ENCODE results near the gene PRPF40A.
"Not testable (repeated sequence)": the region's sequence is repeated elsewhere in the genome, so short reads cannot be mapped to it uniquely, and the experiment has no call there.

The PRPF40A gene

GRCh38 chr2:152738438-152738837 is 21.2 kb upstream of the PRPF40A start (continued):
- TF ChIP-seq ZNF404 (tag by site-specific recombination; IDR thresholded peaks at IDR 0.05) (no peak), ZNF341 (tag by site-specific recombination; IDR thresholded peaks at IDR 0.05; ENCODE audit: low read depth) (no peak), ZNF18 (tag by site-specific recombination; IDR thresholded peaks at IDR 0.05) (no peak)

GRCh38 chr2:152737509-152737908 is 20.2 kb upstream of the PRPF40A start:
- H3K4me3 ChIP-seq (ENCODE audit: low read depth, low read length); H3K4me1 ChIP-seq (ENCODE audit: control insufficient read depth, insufficient read depth, low read length); H3K27ac ChIP-seq (ENCODE audit: extremely low read depth, low read depth, low read length); H3K9me3 ChIP-seq (ENCODE audit: control insufficient read depth, insufficient read depth, low read depth, low read length); POLR2A ChIA-PET: not testable (repeated sequence)
- CTCF ChIA-PET = interaction anchor here (1.4 kb wide), 1 partner anchor 10 kb away, joined by 4 read pairs; no protein-coding TSS in a partner anchor
- H3K36me3 ChIP-seq (ENCODE audit: control insufficient read depth in 2 of 2, insufficient read depth in 1 of 2, low read length in 2 of 2) = peaks cover 8 to 42% of the 10 kb centered on the region in 2 experiments

GRCh38 chr2:152730591-152731333 is 13.5 kb upstream of the PRPF40A start:
- H3K9me3 ChIP-seq (ENCODE audit: control insufficient read depth, insufficient read depth, low read depth, low read length) = no peaks in the 10 kb centered on the region
- TF ChIP-seq ZNF2 (tag by site-specific recombination; IDR thresholded peaks at IDR 0.05) (no peak), ZNF664 (tag by site-specific recombination; IDR thresholded peaks at IDR 0.05) (no peak), ZBTB26 (tag by site-specific recombination; optimal IDR thresholded peaks at IDR 0.05) (no peak), ZNF610 (tag by site-specific recombination; IDR thresholded peaks at IDR 0.05; ENCODE audit: borderline replicate concordance) (no peak), ZSCAN30 (tag by site-specific recombination; IDR thresholded peaks at IDR 0.05) (no peak), ZNF488 (tag by site-specific recombination; IDR thresholded peaks at IDR 0.05) (no peak), ZNF311 (tag by site-specific recombination; IDR thresholded peaks at IDR 0.05; ENCODE audit: borderline replicate concordance) (no peak), ZNF530 (tag by site-specific recombination; IDR thresholded peaks at IDR 0.05; ENCODE audit: low read depth) (no peak), SCRT2 (tag by site-specific recombination; IDR thresholded peaks at IDR 0.05) (no peak), ZSCAN23 (tag by site-specific recombination; IDR thresholded peaks at IDR 0.05) (no peak), ZNF362 (tag by site-specific recombination; IDR thresholded peaks at IDR 0.05) (no peak), ZNF510 (tag by site-specific recombination; IDR thresholded peaks at IDR 0.05; ENCODE audit: insufficient replicate concordance) (no peak), INSM2 (tag by site-specific recombination; IDR thresholded peaks at IDR 0.05) (no peak), ZNF777 (tag by site-specific recombination; IDR thresholded peaks at IDR 0.05; ENCODE audit: borderline replicate concordance) (no peak), REPIN1 (tag by site-specific recombination; IDR thresholded peaks at IDR 0.05; ENCODE audit: low read depth) (no peak)
- H3K4me3 ChIP-seq (ENCODE audit: low read depth, low read length) = no peak overlapping the region
- H3K36me3 ChIP-seq (ENCODE audit: control insufficient read depth in 2 of 2, insufficient read depth in 1 of 2, low read length in 2 of 2) = peaks cover 0 to 20% of the 10 kb centered on the region in 2 experiments
- no peaks in the 10 kb centered on the region for H3K4me1 ChIP-seq (ENCODE audit: control insufficient read depth, insufficient read depth, low read length)
- CTCF ChIA-PET = interaction anchor here (1.0 kb wide), 1 partner anchor 15 kb away, joined by 3 read pairs; no protein-coding TSS in a partner anchor
- POLR2A ChIA-PET = interaction anchor here (2.2 kb wide), 1 partner anchor 14 kb away, joined by 16 read pairs; the partner anchor contains the start of gene PRPF40A
- H3K27ac ChIP-seq (ENCODE audit: extremely low read depth, low read depth, low read length) = no peak overlapping the region
